Aortic smooth muscle cell (primary cell): ENCODE results near the gene HNRNPUL1. TPM values are rescaled to one million over a fixed set of nuclear protein-coding genes. Genes with fewer than 3 reads are reported as not detected.

Experiments
- total RNA-seq: library from RNA; depleted of rRNA; stranded (reverse); fragments of >200 nt; gene quantifications from 2 replicates; pipeline ENCODE4 v1.2.3, GENCODE V29; 2014

The HNRNPUL1 gene
- 72.3 and 97.8 TPM in 2 replicates for total RNA-seq

DNA sequence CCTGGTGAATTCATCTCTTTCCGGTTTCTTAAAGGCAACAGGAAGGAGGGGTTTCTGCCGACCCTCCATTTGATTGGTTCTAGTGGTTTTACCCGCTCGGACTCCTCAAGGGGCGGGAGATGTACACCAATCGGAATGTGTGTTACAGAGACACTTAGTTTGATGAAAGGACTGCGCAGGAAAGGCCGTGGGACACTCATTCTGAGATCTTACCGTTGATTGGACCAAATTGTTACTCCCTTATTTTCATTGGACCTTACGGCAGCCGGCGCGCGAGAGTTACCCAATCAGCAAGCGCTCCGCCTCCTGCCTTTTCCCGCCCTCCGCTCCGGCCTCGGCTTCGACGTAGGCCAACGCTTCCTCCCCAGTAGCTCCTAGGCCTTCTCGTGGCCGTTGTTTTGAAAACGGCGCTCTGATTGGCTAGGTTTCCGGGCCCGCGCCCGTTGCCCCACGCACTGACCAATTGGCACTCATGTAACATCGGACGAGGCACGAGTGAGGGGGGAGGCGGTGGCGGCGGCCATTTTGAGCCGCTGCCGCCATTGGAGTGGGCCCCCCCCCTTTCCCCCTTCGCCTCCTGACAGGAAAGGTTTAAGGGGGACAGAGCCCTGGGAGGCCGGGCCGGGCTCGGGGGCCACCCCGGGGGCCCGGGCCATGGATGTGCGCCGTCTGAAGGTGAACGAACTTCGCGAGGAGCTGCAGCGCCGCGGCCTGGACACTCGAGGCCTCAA lies at the start of gene HNRNPUL1:
HNRNPUL1 (plus strand) TSS at position 523 of the 731 bp plus-strand sequence; CDS start at position 655, 132 bp downstream.

DNA sequence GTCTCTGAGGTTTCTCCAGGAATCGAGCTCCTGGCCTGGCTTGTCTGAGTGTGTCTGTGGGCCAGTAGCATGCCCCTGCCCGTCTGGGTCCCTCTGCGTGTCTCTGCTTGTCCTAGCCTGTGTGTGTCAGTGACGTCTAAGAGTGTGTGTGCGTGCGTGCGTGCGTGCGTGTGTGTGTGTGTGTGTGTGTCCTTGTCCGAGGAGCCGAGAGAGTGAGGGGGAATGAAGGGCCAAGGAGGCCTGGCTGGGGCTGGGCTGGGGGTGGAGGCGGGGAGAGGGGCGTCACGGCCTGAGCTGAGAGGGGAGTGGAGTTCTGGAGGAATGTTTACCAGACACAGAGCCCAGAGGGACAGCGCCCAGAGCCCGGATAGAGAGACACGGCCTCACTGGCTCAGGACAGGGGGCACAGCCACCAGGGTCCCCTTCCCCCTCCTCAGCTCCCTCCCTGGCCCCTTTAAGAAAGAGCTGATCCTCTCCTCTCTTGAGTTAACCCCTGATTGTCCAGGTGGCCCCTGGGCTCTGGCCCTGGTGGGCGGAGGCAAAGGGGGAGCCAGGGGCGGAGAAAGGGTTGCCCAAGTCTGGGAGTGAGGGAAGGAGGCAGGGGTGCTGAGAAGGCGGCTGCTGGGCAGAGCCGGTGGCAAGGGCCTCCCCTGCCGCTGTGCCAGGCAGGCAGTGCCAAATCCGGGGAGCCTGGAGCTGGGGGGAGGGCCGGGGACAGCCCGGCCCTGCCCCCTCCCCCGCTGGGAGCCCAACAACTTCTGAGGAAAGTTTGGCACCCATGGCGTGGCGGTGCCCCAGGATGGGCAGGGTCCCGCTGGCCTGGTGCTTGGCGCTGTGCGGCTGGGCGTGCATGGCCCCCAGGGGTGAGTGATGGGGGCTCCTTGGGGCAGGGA lies 45.3 kb upstream of the HNRNPUL1 start, which contains the start of gene AXL:
AXL (plus strand) TSS at position 609 of the 893 bp plus-strand sequence; CDS start at position 779, 170 bp downstream.

DNA sequence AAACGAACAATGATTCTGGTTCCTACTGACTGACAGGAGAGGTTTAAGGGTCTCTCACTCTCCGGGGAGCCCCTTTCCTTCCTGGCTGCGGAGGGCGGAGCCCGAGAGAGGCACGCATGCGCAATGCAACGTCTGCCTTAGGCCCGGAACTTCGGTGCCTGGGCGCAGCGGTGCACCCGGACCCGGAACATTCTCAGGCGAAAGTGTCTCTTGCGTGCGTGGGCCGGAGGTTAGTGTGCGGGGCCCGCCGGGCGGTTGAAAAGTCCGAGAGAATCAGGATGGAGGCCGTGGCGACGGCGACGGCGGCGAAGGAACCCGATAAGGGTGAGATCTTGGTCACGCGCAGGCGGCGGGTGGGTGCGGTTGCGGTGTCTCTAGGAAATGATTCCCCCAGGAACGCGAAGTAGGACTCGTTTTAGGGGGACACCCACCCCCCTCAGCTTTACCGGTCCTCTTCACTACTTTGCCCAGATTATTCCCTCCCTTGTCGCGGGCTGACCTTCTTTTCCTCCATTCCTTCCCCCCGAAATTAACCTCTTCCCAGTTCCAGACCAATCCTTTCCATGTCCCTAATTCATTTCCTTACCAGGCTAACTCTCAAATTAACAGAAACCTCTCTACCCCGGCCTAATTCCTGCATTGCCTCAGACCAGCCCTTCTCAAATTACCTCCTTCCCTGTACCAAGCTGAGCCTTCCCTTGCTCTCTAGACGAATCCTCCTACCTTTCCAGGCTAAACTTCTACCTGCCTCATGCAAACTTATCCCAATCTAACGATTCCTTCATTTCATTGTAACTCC lies 46.1 kb downstream of the HNRNPUL1 start, which contains the start of gene CCDC97:
CCDC97 (plus strand) TSS at position 140 of the 799 bp plus-strand sequence; CDS start at position 279, 139 bp downstream.

DNA sequence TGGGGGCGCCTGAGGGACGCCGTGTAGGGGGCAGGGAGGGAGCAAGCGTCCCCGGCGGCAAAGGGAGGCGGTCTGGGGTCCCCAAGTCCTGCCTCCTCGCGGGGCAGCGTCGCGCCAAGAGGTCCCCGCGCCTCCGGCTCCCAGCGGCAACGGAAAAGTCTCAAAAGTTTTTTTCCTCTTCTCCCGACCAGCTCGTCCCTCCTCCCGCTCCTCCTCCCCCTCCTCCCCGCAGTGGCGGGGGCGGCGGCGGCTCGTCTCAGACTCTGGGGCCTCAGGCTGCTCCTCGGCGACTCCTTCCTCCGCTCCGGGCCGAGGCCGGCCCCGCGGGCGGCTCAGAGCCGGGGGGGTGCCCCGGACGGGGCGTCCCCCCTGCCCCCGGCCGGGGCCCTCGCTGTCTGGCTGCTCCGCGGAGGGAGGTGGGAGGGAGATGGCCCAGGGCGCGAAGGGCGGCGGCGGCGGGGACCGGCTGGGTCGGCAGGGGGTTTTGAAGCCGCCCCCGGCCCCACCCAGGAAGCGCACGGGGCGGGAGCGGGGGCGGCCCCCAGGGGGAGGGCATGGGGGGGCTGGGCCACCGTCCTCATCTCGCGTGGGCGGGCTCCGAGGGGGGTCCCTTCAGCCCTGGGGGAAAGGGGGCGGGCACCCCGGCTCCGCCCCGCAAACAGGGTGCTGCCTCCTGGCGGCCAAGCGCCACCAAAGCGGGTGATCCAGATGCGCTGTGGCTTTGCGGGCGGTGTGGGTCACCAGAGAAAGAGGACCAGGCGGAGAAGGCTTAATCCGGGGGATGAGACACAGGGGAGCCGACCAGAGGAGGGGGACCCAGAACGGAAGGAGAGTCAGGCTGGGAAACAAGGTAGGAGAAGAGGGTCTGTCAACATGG lies 89.5 kb downstream of the HNRNPUL1 start, which contains the start of gene TGFB1:
TGFB1 (minus strand) TSS at position 457 of the 877 bp plus-strand sequence. CDS start 878 bp downstream, outside the sequence.

Other genes starting within 250 kb of the HNRNPUL1 start
- not detected in 2 replicates for gene CYP2A13, start 175.9 kb upstream of the HNRNPUL1 start, total RNA-seq
- gene CYP2F1, start 149.9 kb upstream of the HNRNPUL1 start, total RNA-seq: not detected in 2 replicates
- 0.62 and 0.79 TPM in 2 replicates for gene CYP2S1, start 71.2 kb upstream of the HNRNPUL1 start, total RNA-seq
- gene AXL, start 45.1 kb upstream of the HNRNPUL1 start, total RNA-seq: 165 and 211 TPM in 2 replicates
- gene CCDC97, start 45.8 kb downstream of the HNRNPUL1 start, total RNA-seq: 8.3 and 9.3 TPM in 2 replicates
- gene TGFB1, start 89.5 kb downstream of the HNRNPUL1 start, total RNA-seq: 16.9 and 37.2 TPM in 2 replicates
- gene B9D2, start 99.8 kb downstream of the HNRNPUL1 start, total RNA-seq: 3.7 and 5.7 TPM in 2 replicates
- 4.2 and 4.3 TPM in 2 replicates for gene TMEM91, start 112.2 kb downstream of the HNRNPUL1 start, total RNA-seq
- 7.2 and 11.0 TPM in 2 replicates for gene EXOSC5, start 133.0 kb downstream of the HNRNPUL1 start, total RNA-seq
- gene BCKDHA, start 133.4 kb downstream of the HNRNPUL1 start, total RNA-seq: 23.1 and 26.3 TPM in 2 replicates
- gene B3GNT8, start 163.0 kb downstream of the HNRNPUL1 start, total RNA-seq: 0.26 and 2.0 TPM in 2 replicates
- 20.0 and 23.9 TPM in 2 replicates for gene DMAC2, start 175.5 kb downstream of the HNRNPUL1 start, total RNA-seq
- not detected in 2 replicates for gene ERICH4, start 178.8 kb downstream of the HNRNPUL1 start, total RNA-seq